Activated naive CD8-positive, alpha-beta T cell treated with anti-CD3 and anti-CD28 coated beads for 36 hours (primary cell): ENCODE results near the gene E2F3. TPM values are rescaled to one million over a fixed set of nuclear protein-coding genes. Genes with fewer than 3 reads are reported as not detected.

Experiments used
- DNase-seq: peaks from one replicate; pipeline ENCODE4 v3.0.0; 2021
- H3K27ac Mint-ChIP-seq: one replicate; pipeline ENCODE4 v1.8.0; 2022; ENCODE audit warnings: mild to moderate bottlenecking, moderate library complexity, mixed read lengths
- H3K27me3 Mint-ChIP-seq: one replicate; pipeline ENCODE4 v1.8.0; 2022; ENCODE audit warnings: mild to moderate bottlenecking, mixed read lengths
- H3K36me3 Mint-ChIP-seq: one replicate; pipeline ENCODE4 v1.8.0; 2021; ENCODE audit warnings: mild to moderate bottlenecking, mixed read lengths
- H3K4me1 Mint-ChIP-seq: one replicate; pipeline ENCODE4 v1.8.0; 2021; ENCODE audit warnings: mixed read lengths
- H3K4me3 Mint-ChIP-seq: one replicate; pipeline ENCODE4 v1.8.0; 2022; ENCODE audit warnings: mild to moderate bottlenecking, moderate library complexity, mixed read lengths
- H3K9me3 Mint-ChIP-seq: one replicate; pipeline ENCODE4 v1.8.0; 2022; ENCODE audit warnings: mixed read lengths
- total RNA-seq, 2 experiments: library from RNA; stranded (reverse); gene quantifications; one replicate each; pipeline ENCODE4 v1.2.3, GENCODE V29; 2021

Gene E2F3
- total RNA-seq, result 10 to 100 TPM; 21.5 to 22.8 TPM

GRCh38 chr6:20401205-20402091 is at the start of gene E2F3:
Gene E2F3, plus strand, starts transcription at chr6:20401879. Its CDS starts 354 bp downstream, at chr6:20402233.
- Mint-ChIP-seq H3K4me1 (peaks cover 30% of the 10 kb centered on the region), H3K9me3 (no peaks in the 10 kb centered on the region), H3K4me3 (peak within 1 kb of the TSS; percentile 91), H3K36me3 (peaks cover 17% of the 10 kb centered on the region), H3K27ac (peak within 1 kb of the TSS; percentile 99), H3K27me3 (peaks cover 3% of the 10 kb centered on the region)
- DNase-seq, result peak; percentile 97

- no peak for DNase-seq
- Mint-ChIP-seq H3K36me3 (peaks cover 1% of the 10 kb centered on the region), H3K4me1 (peaks cover 6% of the 10 kb centered on the region), H3K9me3 (peaks cover 8% of the 10 kb centered on the region), H3K27me3 (no peaks in the 10 kb centered on the region), H3K4me3 (no peak overlapping the region), H3K27ac (no peak overlapping the region)
These were observed 49.3 kb upstream of the E2F3 start for GRCh38 chr6:20352346-20352745.

GRCh38 chr6:20353134-20353533 is 48.5 kb upstream of the E2F3 start:
- no peak overlapping the region for H3K27ac Mint-ChIP-seq
- H3K27me3 Mint-ChIP-seq, result no peaks in the 10 kb centered on the region
- peaks cover 6% of the 10 kb centered on the region for H3K4me1 Mint-ChIP-seq
- no peak for DNase-seq
- H3K36me3 Mint-ChIP-seq, result peaks cover 1% of the 10 kb centered on the region
- H3K9me3 Mint-ChIP-seq, result peaks cover 8% of the 10 kb centered on the region
- H3K4me3 Mint-ChIP-seq, result no peak overlapping the region

GRCh38 chr6:20354366-20354765 is 47.3 kb upstream of the E2F3 start:
- H3K27me3 Mint-ChIP-seq, result no peaks in the 10 kb centered on the region

GRCh38 chr6:20360471-20361119 is 41.1 kb upstream of the E2F3 start:
- no peak overlapping the region for H3K27ac Mint-ChIP-seq
- H3K27me3 Mint-ChIP-seq, result no peaks in the 10 kb centered on the region
- DNase-seq, result no peak
- no peak overlapping the region for H3K4me3 Mint-ChIP-seq
- H3K4me1 Mint-ChIP-seq, result peaks cover 11% of the 10 kb centered on the region
- peaks cover 3% of the 10 kb centered on the region for H3K9me3 Mint-ChIP-seq
- peaks cover 5% of the 10 kb centered on the region for H3K36me3 Mint-ChIP-seq

More at GRCh38 chr6:20354366-20354765, 47.3 kb upstream of the E2F3 start:
- DNase-seq, result no peak
- Mint-ChIP-seq H3K27ac (no peak overlapping the region), H3K4me1 (peaks cover 3% of the 10 kb centered on the region), H3K9me3 (peaks cover 8% of the 10 kb centered on the region), H3K36me3 (peaks cover 1% of the 10 kb centered on the region), H3K4me3 (no peak overlapping the region)

- Mint-ChIP-seq H3K27ac (no peak overlapping the region), H3K4me3 (no peak overlapping the region), H3K4me1 (peaks cover 32% of the 10 kb centered on the region), H3K27me3 (no peaks in the 10 kb centered on the region), H3K9me3 (peaks cover 3% of the 10 kb centered on the region), H3K36me3 (peaks cover 5% of the 10 kb centered on the region)
- DNase-seq, result no peak
These were observed 39.1 kb upstream of the E2F3 start for GRCh38 chr6:20362623-20363022.

- Mint-ChIP-seq H3K4me1 (peaks cover 45% of the 10 kb centered on the region), H3K9me3 (peaks cover 5% of the 10 kb centered on the region), H3K4me3 (no peak overlapping the region), H3K27ac (no peak overlapping the region), H3K36me3 (peaks cover 5% of the 10 kb centered on the region), H3K27me3 (no peaks in the 10 kb centered on the region)
- DNase-seq, result no peak
These were observed 37.4 kb upstream of the E2F3 start for GRCh38 chr6:20364327-20364726.

GRCh38 chr6:20365456-20365855 is 36.2 kb upstream of the E2F3 start:
- peaks cover 54% of the 10 kb centered on the region for H3K4me1 Mint-ChIP-seq
- H3K4me3 Mint-ChIP-seq, result no peak overlapping the region
- DNase-seq, result no peak
- peaks cover 5% of the 10 kb centered on the region for H3K9me3 Mint-ChIP-seq
- peaks cover 5% of the 10 kb centered on the region for H3K36me3 Mint-ChIP-seq
- H3K27ac Mint-ChIP-seq, result peak overlapping the region; percentile 88
- H3K27me3 Mint-ChIP-seq, result no peaks in the 10 kb centered on the region

GRCh38 chr6:20366082-20366830 is 35.4 kb upstream of the E2F3 start:
- H3K27ac Mint-ChIP-seq, result peak overlapping the region; percentile 88
- H3K9me3 Mint-ChIP-seq, result peaks cover 5% of the 10 kb centered on the region
- peak overlapping the region; percentile 53 for H3K4me3 Mint-ChIP-seq
- H3K4me1 Mint-ChIP-seq, result peaks cover 57% of the 10 kb centered on the region
- DNase-seq, result no peak
- H3K27me3 Mint-ChIP-seq, result no peaks in the 10 kb centered on the region
- H3K36me3 Mint-ChIP-seq, result peaks cover 5% of the 10 kb centered on the region

- peaks cover 56% of the 10 kb centered on the region for H3K4me1 Mint-ChIP-seq
- no peak for DNase-seq
- H3K9me3 Mint-ChIP-seq, result peaks cover 5% of the 10 kb centered on the region
- no peak overlapping the region for H3K4me3 Mint-ChIP-seq
- H3K27ac Mint-ChIP-seq, result peak overlapping the region; percentile 77
- no peaks in the 10 kb centered on the region for H3K27me3 Mint-ChIP-seq
- H3K36me3 Mint-ChIP-seq, result peaks cover 5% of the 10 kb centered on the region
These were observed 33.8 kb upstream of the E2F3 start for GRCh38 chr6:20367743-20368485.

- Mint-ChIP-seq H3K9me3 (peaks cover 2% of the 10 kb centered on the region), H3K4me3 (no peak overlapping the region), H3K27me3 (no peaks in the 10 kb centered on the region), H3K27ac (no peak overlapping the region), H3K36me3 (peaks cover 2% of the 10 kb centered on the region), H3K4me1 (peaks cover 48% of the 10 kb centered on the region)
- DNase-seq, result no peak
These were observed 31.3 kb upstream of the E2F3 start for GRCh38 chr6:20370393-20370792.

- Mint-ChIP-seq H3K9me3 (peaks cover 2% of the 10 kb centered on the region), H3K4me1 (peaks cover 44% of the 10 kb centered on the region), H3K27me3 (no peaks in the 10 kb centered on the region), H3K27ac (no peak overlapping the region), H3K4me3 (no peak overlapping the region), H3K36me3 (no peaks in the 10 kb centered on the region)
- no peak for DNase-seq
These were observed 30.9 kb upstream of the E2F3 start for GRCh38 chr6:20370801-20371200.

- Mint-ChIP-seq H3K4me3 (no peak overlapping the region), H3K4me1 (peaks cover 12% of the 10 kb centered on the region), H3K36me3 (no peaks in the 10 kb centered on the region), H3K9me3 (no peaks in the 10 kb centered on the region), H3K27ac (no peak overlapping the region), H3K27me3 (no peaks in the 10 kb centered on the region)
- DNase-seq, result no peak
These were observed 26.2 kb upstream of the E2F3 start for GRCh38 chr6:20375436-20375835.

- H3K9me3 Mint-ChIP-seq, result peaks cover 2% of the 10 kb centered on the region
- H3K27me3 Mint-ChIP-seq, result no peaks in the 10 kb centered on the region
- no peaks in the 10 kb centered on the region for H3K36me3 Mint-ChIP-seq
- H3K27ac Mint-ChIP-seq, result no peak overlapping the region
- H3K4me3 Mint-ChIP-seq, result no peak overlapping the region
- DNase-seq, result no peak
- peaks cover 8% of the 10 kb centered on the region for H3K4me1 Mint-ChIP-seq
These were observed 23.9 kb upstream of the E2F3 start for GRCh38 chr6:20377623-20378265.
